ENCODE results near the gene BST1.

BST1 gene

GRCh38 chr4:15681067-15681371 is 21.8 kb upstream of the BST1 start:
- Histone ChIP-seq H3K9me3 (ENCODE audit: control insufficient read depth, low read length) (no peaks in the 10 kb centered on the region), H3K9ac (ENCODE audit: low read length) (peak overlapping the region; percentile 99)

GRCh38 chr4:15681372-15682241 is 21.3 kb upstream of the BST1 start, which contains the start of gene FAM200B:
Gene FAM200B, plus strand, starts transcription at chr4:15681827. Its CDS starts 5,151 bp downstream, at chr4:15686978.
- peaks cover 11% of the 10 kb centered on the region for H3K4me1 ChIP-seq (ENCODE audit: control insufficient read depth, insufficient read depth, low read length)
- no peaks in the 10 kb centered on the region for H3K27me3 ChIP-seq (ENCODE audit: control insufficient read depth, insufficient read depth, low read length)
- H3K36me3 ChIP-seq (ENCODE audit: control insufficient read depth, insufficient read depth, low read length), result no peaks in the 10 kb centered on the region
- H3K9ac ChIP-seq (ENCODE audit: low read length), result peak within 1 kb of the TSS; percentile 99
- H3K9me3 ChIP-seq (ENCODE audit: control insufficient read depth, low read length), result no peaks in the 10 kb centered on the region
- peak within 1 kb of the TSS; percentile 99 for H3K4me3 ChIP-seq (ENCODE audit: low read length)

More at GRCh38 chr4:15681067-15681371, 21.8 kb upstream of the BST1 start:
- H3K27me3 ChIP-seq (ENCODE audit: control insufficient read depth, insufficient read depth, low read length), result no peaks in the 10 kb centered on the region
- H3K4me3 ChIP-seq (ENCODE audit: low read length), result peak overlapping the region; percentile 99
- H3K4me1 ChIP-seq (ENCODE audit: control insufficient read depth, insufficient read depth, low read length), result peaks cover 11% of the 10 kb centered on the region
- H3K36me3 ChIP-seq (ENCODE audit: control insufficient read depth, insufficient read depth, low read length), result no peaks in the 10 kb centered on the region

- Histone ChIP-seq H3K27me3 (ENCODE audit: control insufficient read depth, insufficient read depth, low read length) (no peaks in the 10 kb centered on the region), H3K4me3 (ENCODE audit: low read length) (peak overlapping the region; percentile 99), H3K9me3 (ENCODE audit: control insufficient read depth, low read length) (no peaks in the 10 kb centered on the region), H3K4me1 (ENCODE audit: control insufficient read depth, insufficient read depth, low read length) (peaks cover 6% of the 10 kb centered on the region), H3K36me3 (ENCODE audit: control insufficient read depth, insufficient read depth, low read length) (no peaks in the 10 kb centered on the region), H3K9ac (ENCODE audit: low read length) (peak overlapping the region; percentile 99)
Observed at GRCh38 chr4:15682242-15683142, 20.4 kb upstream of the BST1 start.

GRCh38 chr4:15683143-15683495 is 19.7 kb upstream of the BST1 start:
- Histone ChIP-seq H3K27me3 (ENCODE audit: control insufficient read depth, insufficient read depth, low read length) (no peaks in the 10 kb centered on the region), H3K4me1 (ENCODE audit: control insufficient read depth, insufficient read depth, low read length) (peaks cover 4% of the 10 kb centered on the region), H3K36me3 (ENCODE audit: control insufficient read depth, insufficient read depth, low read length) (no peaks in the 10 kb centered on the region), H3K9me3 (ENCODE audit: control insufficient read depth, low read length) (no peaks in the 10 kb centered on the region), H3K9ac (ENCODE audit: low read length) (no peak overlapping the region), H3K4me3 (ENCODE audit: low read length) (no peak overlapping the region)

- no peaks in the 10 kb centered on the region for H3K27me3 ChIP-seq (ENCODE audit: control insufficient read depth, insufficient read depth, low read length)
- H3K9ac ChIP-seq (ENCODE audit: low read length), result no peak overlapping the region
- H3K4me3 ChIP-seq (ENCODE audit: low read length), result no peak overlapping the region
- H3K4me1 ChIP-seq (ENCODE audit: control insufficient read depth, insufficient read depth, low read length), result peaks cover 4% of the 10 kb centered on the region
- no peaks in the 10 kb centered on the region for H3K9me3 ChIP-seq (ENCODE audit: control insufficient read depth, low read length)
- H3K36me3 ChIP-seq (ENCODE audit: control insufficient read depth, insufficient read depth, low read length), result no peaks in the 10 kb centered on the region
Observed at GRCh38 chr4:15684498-15684897, 18.4 kb upstream of the BST1 start.

- Histone ChIP-seq H3K36me3 (ENCODE audit: control insufficient read depth, insufficient read depth, low read length) (no peaks in the 10 kb centered on the region), H3K27me3 (ENCODE audit: control insufficient read depth, insufficient read depth, low read length) (no peaks in the 10 kb centered on the region), H3K4me3 (ENCODE audit: low read length) (no peak overlapping the region), H3K4me1 (ENCODE audit: control insufficient read depth, insufficient read depth, low read length) (no peaks in the 10 kb centered on the region), H3K9ac (ENCODE audit: low read length) (no peak overlapping the region), H3K9me3 (ENCODE audit: control insufficient read depth, low read length) (no peaks in the 10 kb centered on the region)
Observed at GRCh38 chr4:15688051-15688450, 14.8 kb upstream of the BST1 start.

GRCh38 chr4:15689540-15689939 is 13.3 kb upstream of the BST1 start:
- no peaks in the 10 kb centered on the region for H3K27me3 ChIP-seq (ENCODE audit: control insufficient read depth, insufficient read depth, low read length)
- no peaks in the 10 kb centered on the region for H3K36me3 ChIP-seq (ENCODE audit: control insufficient read depth, insufficient read depth, low read length)
- no peaks in the 10 kb centered on the region for H3K4me1 ChIP-seq (ENCODE audit: control insufficient read depth, insufficient read depth, low read length)
- H3K4me3 ChIP-seq (ENCODE audit: low read length), result no peak overlapping the region
- no peaks in the 10 kb centered on the region for H3K9me3 ChIP-seq (ENCODE audit: control insufficient read depth, low read length)
- no peak overlapping the region for H3K9ac ChIP-seq (ENCODE audit: low read length)

- Histone ChIP-seq H3K27me3 (ENCODE audit: control insufficient read depth, insufficient read depth, low read length) (no peaks in the 10 kb centered on the region), H3K9ac (ENCODE audit: low read length) (no peak overlapping the region), H3K4me3 (ENCODE audit: low read length) (no peak overlapping the region), H3K9me3 (ENCODE audit: control insufficient read depth, low read length) (no peaks in the 10 kb centered on the region), H3K36me3 (ENCODE audit: control insufficient read depth, insufficient read depth, low read length) (no peaks in the 10 kb centered on the region), H3K4me1 (ENCODE audit: control insufficient read depth, insufficient read depth, low read length) (no peaks in the 10 kb centered on the region)
Observed at GRCh38 chr4:15690020-15690809, 12.7 kb upstream of the BST1 start.

GRCh38 chr4:15691346-15692135 is 11.3 kb upstream of the BST1 start:
- no peaks in the 10 kb centered on the region for H3K9me3 ChIP-seq (ENCODE audit: control insufficient read depth, low read length)
- H3K9ac ChIP-seq (ENCODE audit: low read length), result no peak overlapping the region
- no peaks in the 10 kb centered on the region for H3K36me3 ChIP-seq (ENCODE audit: control insufficient read depth, insufficient read depth, low read length)
- H3K4me3 ChIP-seq (ENCODE audit: low read length), result no peak overlapping the region
- H3K4me1 ChIP-seq (ENCODE audit: control insufficient read depth, insufficient read depth, low read length), result no peaks in the 10 kb centered on the region
- no peaks in the 10 kb centered on the region for H3K27me3 ChIP-seq (ENCODE audit: control insufficient read depth, insufficient read depth, low read length)

GRCh38 chr4:15692602-15693001 is 10.3 kb upstream of the BST1 start:
- no peak overlapping the region for H3K4me3 ChIP-seq (ENCODE audit: low read length)

GRCh38 chr4:15694431-15694830 is 8.4 kb upstream of the BST1 start:
- H3K4me3 ChIP-seq (ENCODE audit: low read length), result no peak overlapping the region
- no peak overlapping the region for H3K9ac ChIP-seq (ENCODE audit: low read length)
- no peaks in the 10 kb centered on the region for H3K4me1 ChIP-seq (ENCODE audit: control insufficient read depth, insufficient read depth, low read length)
- no peaks in the 10 kb centered on the region for H3K9me3 ChIP-seq (ENCODE audit: control insufficient read depth, low read length)
- no peaks in the 10 kb centered on the region for H3K27me3 ChIP-seq (ENCODE audit: control insufficient read depth, insufficient read depth, low read length)
- H3K36me3 ChIP-seq (ENCODE audit: control insufficient read depth, insufficient read depth, low read length), result no peaks in the 10 kb centered on the region

More at GRCh38 chr4:15692602-15693001, 10.3 kb upstream of the BST1 start:
- Histone ChIP-seq H3K36me3 (ENCODE audit: control insufficient read depth, insufficient read depth, low read length) (no peaks in the 10 kb centered on the region), H3K9ac (ENCODE audit: low read length) (no peak overlapping the region), H3K4me1 (ENCODE audit: control insufficient read depth, insufficient read depth, low read length) (no peaks in the 10 kb centered on the region), H3K27me3 (ENCODE audit: control insufficient read depth, insufficient read depth, low read length) (no peaks in the 10 kb centered on the region), H3K9me3 (ENCODE audit: control insufficient read depth, low read length) (no peaks in the 10 kb centered on the region)

Measured in mucosa of stomach (tissue), 1 donor.